Skeletal muscle tissue (tissue), 4 donors: ENCODE measurements around the gene ABLIM2. TPM values are rescaled to one million over a fixed set of nuclear protein-coding genes. Genes with fewer than 3 reads are reported as not detected.

Source experiments
- H3K27ac ChIP-seq: one replicate; pipeline ENCODE4 v1.7.0; 2013; ENCODE audit warnings: mild to moderate bottlenecking, low read depth, low read length, inconsistent platforms
- H3K27me3 ChIP-seq, 3 donors: one replicate each; pipeline ENCODE4 v1.7.0; 2013; ENCODE audit warnings: low read length in 3 of 3; ENCODE audit not compliant: control insufficient read depth in 3 of 3, insufficient read depth in 3 of 3
- H3K36me3 ChIP-seq, 3 donors: one replicate each; pipeline ENCODE4 v1.7.0; 2013; ENCODE audit warnings: low read length in 3 of 3; ENCODE audit not compliant: control insufficient read depth in 3 of 3, insufficient read depth in 3 of 3
- H3K4me1 ChIP-seq, 3 donors: one replicate each; pipeline ENCODE4 v1.7.0; 2013; ENCODE audit warnings: low read length in 3 of 3, mild to moderate bottlenecking in 3 of 3; ENCODE audit not compliant: control insufficient read depth in 3 of 3, insufficient read depth in 3 of 3
- H3K4me3 ChIP-seq, 3 donors: one replicate each; pipeline ENCODE4 v1.7.0; 2013; ENCODE audit warnings: low read length in 3 of 3
- H3K9ac ChIP-seq, 3 donors: one replicate each; pipeline ENCODE4 v1.7.0; 2013; ENCODE audit warnings: low read length in 3 of 3, mild to moderate bottlenecking in 3 of 3, moderate library complexity in 2 of 3, low read depth in 1 of 3
- H3K9me3 ChIP-seq, 3 donors: one replicate each; pipeline ENCODE4 v1.7.0; 2013; ENCODE audit warnings: low read length in 3 of 3; ENCODE audit not compliant: control insufficient read depth in 3 of 3
- total RNA-seq: library from RNA; depleted of rRNA; stranded (reverse); fragments of >200 nt; gene quantifications from one replicate; pipeline ENCODE4 v1.2.3, GENCODE V29; 2014
- donor health status: Osteomylitis.

Gene ABLIM2
- total RNA-seq, 1 donor from 2014 or later, result 7.3 TPM

- Histone ChIP-seq H3K4me1 (no peaks in the 10 kb centered on the region), H3K4me3 (no peak overlapping the region), H3K27ac (no peak overlapping the region), H3K36me3 (peaks cover 47 to 49% (median 48%) of the 10 kb centered on the region in 3 donors), H3K9me3 (no peaks in the 10 kb centered on the region), H3K9ac (no peak overlapping the region), H3K27me3 (no peaks in the 10 kb centered on the region)
Observed at GRCh38 chr4:7999695-8000094, 158.9 kb downstream of the ABLIM2 start.

- H3K27ac ChIP-seq, result no peak overlapping the region
- no peaks in the 10 kb centered on the region for H3K27me3 ChIP-seq
- H3K4me1 ChIP-seq, result no peaks in the 10 kb centered on the region
- H3K36me3 ChIP-seq, result peaks cover 43 to 44% (median 44%) of the 10 kb centered on the region in 3 donors
- no peak overlapping the region for H3K4me3 ChIP-seq
- no peak overlapping the region for H3K9ac ChIP-seq
- H3K9me3 ChIP-seq, result no peaks in the 10 kb centered on the region
Observed at GRCh38 chr4:7999279-7999678, 159.3 kb downstream of the ABLIM2 start.

- peaks cover 35 to 39% (median 36%) of the 10 kb centered on the region in 3 donors for H3K36me3 ChIP-seq
Observed at GRCh38 chr4:7998447-7998846, 160.2 kb downstream of the ABLIM2 start.

GRCh38 chr4:7995866-7996265 is 162.7 kb downstream of the ABLIM2 start:
- Histone ChIP-seq H3K36me3 (peaks cover 37 to 45% (median 38%) of the 10 kb centered on the region in 3 donors), H3K4me3 (no peak overlapping the region), H3K9ac (no peak overlapping the region), H3K27ac (no peak overlapping the region), H3K4me1 (no peaks in the 10 kb centered on the region), H3K27me3 (no peaks in the 10 kb centered on the region), H3K9me3 (no peaks in the 10 kb centered on the region)

More at GRCh38 chr4:7998447-7998846, 160.2 kb downstream of the ABLIM2 start:
- no peaks in the 10 kb centered on the region for H3K27me3 ChIP-seq
- no peak overlapping the region for H3K27ac ChIP-seq
- H3K4me3 ChIP-seq, result no peak overlapping the region
- no peaks in the 10 kb centered on the region for H3K4me1 ChIP-seq
- H3K9ac ChIP-seq, result no peak overlapping the region
- no peaks in the 10 kb centered on the region for H3K9me3 ChIP-seq

GRCh38 chr4:7995135-7995534 is 163.5 kb downstream of the ABLIM2 start:
- Histone ChIP-seq H3K9ac (no peak overlapping the region), H3K36me3 (peaks cover 37 to 49% (median 38%) of the 10 kb centered on the region in 3 donors)

GRCh38 chr4:7993671-7994070 is 164.9 kb downstream of the ABLIM2 start:
- no peaks in the 10 kb centered on the region for H3K9me3 ChIP-seq
- H3K4me1 ChIP-seq, result no peaks in the 10 kb centered on the region
- H3K4me3 ChIP-seq, result no peak overlapping the region
- no peak overlapping the region for H3K27ac ChIP-seq
- no peaks in the 10 kb centered on the region for H3K27me3 ChIP-seq
- H3K9ac ChIP-seq, result no peak overlapping the region
- peaks cover 24 to 41% (median 33%) of the 10 kb centered on the region in 3 donors for H3K36me3 ChIP-seq

More at GRCh38 chr4:7995135-7995534, 163.5 kb downstream of the ABLIM2 start:
- Histone ChIP-seq H3K9me3 (no peaks in the 10 kb centered on the region), H3K27ac (no peak overlapping the region), H3K4me1 (no peaks in the 10 kb centered on the region), H3K4me3 (no peak overlapping the region), H3K27me3 (no peaks in the 10 kb centered on the region)

- Histone ChIP-seq H3K4me3 (no peak overlapping the region), H3K9me3 (no peaks in the 10 kb centered on the region), H3K9ac (no peak overlapping the region), H3K36me3 (peaks cover 16 to 36% (median 28%) of the 10 kb centered on the region in 3 donors), H3K27ac (no peak overlapping the region), H3K4me1 (no peaks in the 10 kb centered on the region), H3K27me3 (no peaks in the 10 kb centered on the region)
Observed at GRCh38 chr4:7992846-7993245, 165.8 kb downstream of the ABLIM2 start.

- no peak overlapping the region for H3K4me3 ChIP-seq
- peaks cover 13 to 36% (median 28%) of the 10 kb centered on the region in 3 donors for H3K36me3 ChIP-seq
- H3K27ac ChIP-seq, result no peak overlapping the region
- no peaks in the 10 kb centered on the region for H3K9me3 ChIP-seq
- H3K9ac ChIP-seq, result no peak overlapping the region
- H3K27me3 ChIP-seq, result no peaks in the 10 kb centered on the region
- H3K4me1 ChIP-seq, result peaks cover 16 to 18% (median 18%) of the 10 kb centered on the region in 3 donors
Observed at GRCh38 chr4:7990807-7991459, 167.7 kb downstream of the ABLIM2 start.

- H3K4me1 ChIP-seq, result peaks cover 19 to 24% (median 22%) of the 10 kb centered on the region in 3 donors
- H3K9me3 ChIP-seq, result no peaks in the 10 kb centered on the region
- peaks cover 13 to 39% (median 34%) of the 10 kb centered on the region in 3 donors for H3K36me3 ChIP-seq
- H3K4me3 ChIP-seq, result no peak overlapping the region
- H3K27me3 ChIP-seq, result no peaks in the 10 kb centered on the region
- no peak overlapping the region for H3K27ac ChIP-seq
- no peak overlapping the region for H3K9ac ChIP-seq
Observed at GRCh38 chr4:7989654-7990053, 169.0 kb downstream of the ABLIM2 start.

GRCh38 chr4:7988437-7988836 is 170.2 kb downstream of the ABLIM2 start:
- Histone ChIP-seq H3K9me3 (no peaks in the 10 kb centered on the region), H3K4me1 (peaks cover 19 to 24% (median 22%) of the 10 kb centered on the region in 3 donors), H3K27me3 (no peaks in the 10 kb centered on the region), H3K36me3 (peaks cover 17 to 48% (median 41%) of the 10 kb centered on the region in 3 donors), H3K4me3 (no peak overlapping the region), H3K9ac (no peak overlapping the region), H3K27ac (no peak overlapping the region)
